Endothelial cell of umbilical vein (primary cell): ENCODE results near the gene ZNF786. TPM values are rescaled to one million over a fixed set of nuclear protein-coding genes. Genes with fewer than 3 reads are reported as not detected.

ENCODE experiments used
- BruUV-seq: library from RNA; stranded (reverse); fragments of 400-500 nt; replicated peaks from 2 replicates; lab custom pipeline; 2021; lab: Mats Ljungman, UMichigan
- CTCF ChIA-PET: fragments of 300-600, 350-600 bp; sonication (Branson Sonifier 250); formaldehyde crosslinking; loops from one replicate; lab custom pipeline; 2021; ENCODE audit warnings: antibody characterized with exemption, inconsistent platforms; lab: Charles Lee
- POLR2A ChIA-PET: fragments of 300-600, 350-600 bp; sonication (Branson Sonifier 250); formaldehyde crosslinking; loops from one replicate; lab custom pipeline; 2021; ENCODE audit warnings: antibody characterized with exemption, inconsistent platforms; lab: Charles Lee
- DNase-seq: peaks from one replicate; pipeline ENCODE4 v3.0.0-alpha.2; 2011; ENCODE audit warnings: low read depth, low spot score
- FAIRE-seq: peaks from 2 replicates; lab custom pipeline; 2011; peaks lifted over from hg19 to GRCh38; lab: Jason Lieb, UNC
- H2AFZ ChIP-seq: 2 replicates; pipeline ENCODE4 v1.6.0; 2012; ENCODE audit warnings: low read depth, low read length, control low read depth, inconsistent platforms
- H3K27ac ChIP-seq: 2 replicates; pipeline ENCODE4 v1.5.1; 2011; ENCODE audit warnings: low read depth, mild to moderate bottlenecking, control low read depth, low read length, moderate library complexity; ENCODE audit not compliant: insufficient read depth
- H3K27me3 ChIP-seq, 2 experiments: 2 replicates each; pipeline versions ENCODE4 v1.6.0 to v1.6.1; 2011; ENCODE audit warnings: low read length in 2 of 2, mixed read lengths in 1 of 2; ENCODE audit not compliant: control insufficient read depth in 2 of 2, insufficient read depth in 2 of 2
- H3K36me3 ChIP-seq, 2 experiments: 2 replicates in 1 of 2; 3 replicates in 1 of 2; pipeline ENCODE4 v1.5.1; 2011; ENCODE audit warnings: low read length in 2 of 2, mild to moderate bottlenecking in 1 of 2, moderate library complexity in 1 of 2; ENCODE audit not compliant: control insufficient read depth in 2 of 2, insufficient read depth in 2 of 2; ENCODE audit errors: extremely low read depth in 1 of 2
- H3K4me1 ChIP-seq: 3 replicates; pipeline ENCODE4 v1.5.1; 2011; ENCODE audit warnings: mild to moderate bottlenecking, low read length; ENCODE audit not compliant: control insufficient read depth, insufficient read depth; ENCODE audit errors: extremely low read depth
- H3K4me2 ChIP-seq: 2 replicates; pipeline ENCODE4 v1.6.1; 2011; ENCODE audit warnings: low read length, control low read depth, mixed read lengths; ENCODE audit not compliant: insufficient read depth
- H3K4me3 ChIP-seq, 3 experiments: fragments of 200-600 bp in 1 of 3; sonication (generic), shearing (Covaris generic) in 1 of 3; replicated peaks in 1 of 3; 2 replicates each; pipeline ENCODE4 v1.5.1; 2011 to 2016; ENCODE audit warnings: control low read depth in 3 of 3, low read length in 3 of 3, mild to moderate bottlenecking in 2 of 3, inconsistent platforms in 1 of 3, low read depth in 1 of 3, moderate library complexity in 1 of 3; ENCODE audit not compliant: insufficient read depth in 1 of 3
- H3K79me2 ChIP-seq: 2 replicates; pipeline ENCODE4 v1.6.0; 2012; ENCODE audit warnings: low read length, inconsistent platforms; ENCODE audit not compliant: control insufficient read depth, insufficient read depth
- H3K9ac ChIP-seq: replicated peaks from 2 replicates; pipeline ENCODE3; 2011; ENCODE audit warnings: low read length, control low read depth; ENCODE audit not compliant: insufficient read depth; ENCODE audit errors: extremely low read depth
- H3K9me1 ChIP-seq: replicated peaks from 3 replicates; pipeline ENCODE4 v1.6.0; 2011; ENCODE audit warnings: mild to moderate bottlenecking, low read length; ENCODE audit not compliant: control insufficient read depth, insufficient read depth; ENCODE audit errors: extremely low read depth
- H3K9me3 ChIP-seq: replicated peaks from 2 replicates; pipeline ENCODE4 v1.5.1; 2012; ENCODE audit warnings: low read length, inconsistent platforms; ENCODE audit not compliant: control insufficient read depth, insufficient read depth
- H4K20me1 ChIP-seq: replicated peaks from 2 replicates; pipeline ENCODE3; 2011; ENCODE audit warnings: mild to moderate bottlenecking, low read length; ENCODE audit not compliant: control insufficient read depth, insufficient read depth; ENCODE audit errors: extremely low read depth
- EZH2 ChIP-seq: IDR thresholded peaks from 2 replicates; pipeline ENCODE4 v1.6.1; 2012; ENCODE audit warnings: borderline replicate concordance, low read depth, mild to moderate bottlenecking, moderate library complexity, low read length, inconsistent platforms; ENCODE audit not compliant: severe bottlenecking
- FOS ChIP-seq: IDR thresholded peaks from 2 replicates; pipeline ENCODE4 v1.6.1; 2011; ENCODE audit warnings: mild to moderate bottlenecking, low read length, moderate library complexity, borderline replicate concordance; ENCODE audit not compliant: insufficient read depth
- MAX ChIP-seq: IDR thresholded peaks from 2 replicates; pipeline ENCODE4 v1.6.1; 2011; ENCODE audit not compliant: insufficient read depth, insufficient read length
- POLR2A ChIP-seq: IDR thresholded peaks from 2 replicates; pipeline ENCODE4 v1.6.1; 2012; ENCODE audit warnings: low read depth, mild to moderate bottlenecking, control low read depth, low read length
- POLR2AphosphoS5 ChIP-seq: IDR thresholded peaks from 2 replicates; pipeline ENCODE4 v1.6.1; 2012; ENCODE audit warnings: low read depth, mild to moderate bottlenecking, control low read depth, low read length, moderate library complexity; ENCODE audit not compliant: insufficient read depth
- dilution Hi-C: fragments of 300-500 bp; cut with MboI; formaldehyde crosslinking; loops from one replicate; pipeline ENCODE4 v1.15.0; 2019; ENCODE audit warnings: low sequenced_read_pairs; ENCODE audit not compliant: extremely low pct_ligation_motif_present
- intact Hi-C: fragments of 100-400 bp; cut with micrococcal nuclease; formaldehyde crosslinking; loops from one replicate; pipeline ENCODE4 v1.10.0; 2022
- polyA plus RNA-seq, 4 experiments: library from polyadenylated mRNA; depleted of rRNA in 3 of 4; stranded (reverse) in 3 of 4; unstranded in 1 of 4; fragments of >200 nt; gene quantifications; 2 replicates each; pipeline versions ENCODE4 v1.2.1 to v1.2.3, GENCODE V29; 2011 to 2012; ENCODE audit warnings: missing spikeins in 1 of 4
- total RNA-seq: library from RNA; stranded (reverse); gene quantifications from 2 replicates; pipeline ENCODE4 v1.2.3, GENCODE V29; 2021
- TF ChIP-seq, protein P1 (sequence below), 2 donors: IDR thresholded peaks; 1 replicate in 1 of 2; 2 replicates in 1 of 2; pipeline ENCODE4 v1.5.1; 2011; ENCODE audit warnings: low read length in 2 of 2, mild to moderate bottlenecking in 2 of 2, moderate library complexity in 2 of 2, control low read depth in 1 of 2, inconsistent platforms in 1 of 2, low read depth in 1 of 2; ENCODE audit not compliant: insufficient read depth in 1 of 2; ENCODE audit errors: extremely low read depth in 1 of 2

ZNF786 gene
- total and polyA plus RNA-seq, 2 donors (not counting 3 experiments of a cell fraction or from before 2014, with no cell fraction given) = 2.8 to 5.9 TPM

DNA sequence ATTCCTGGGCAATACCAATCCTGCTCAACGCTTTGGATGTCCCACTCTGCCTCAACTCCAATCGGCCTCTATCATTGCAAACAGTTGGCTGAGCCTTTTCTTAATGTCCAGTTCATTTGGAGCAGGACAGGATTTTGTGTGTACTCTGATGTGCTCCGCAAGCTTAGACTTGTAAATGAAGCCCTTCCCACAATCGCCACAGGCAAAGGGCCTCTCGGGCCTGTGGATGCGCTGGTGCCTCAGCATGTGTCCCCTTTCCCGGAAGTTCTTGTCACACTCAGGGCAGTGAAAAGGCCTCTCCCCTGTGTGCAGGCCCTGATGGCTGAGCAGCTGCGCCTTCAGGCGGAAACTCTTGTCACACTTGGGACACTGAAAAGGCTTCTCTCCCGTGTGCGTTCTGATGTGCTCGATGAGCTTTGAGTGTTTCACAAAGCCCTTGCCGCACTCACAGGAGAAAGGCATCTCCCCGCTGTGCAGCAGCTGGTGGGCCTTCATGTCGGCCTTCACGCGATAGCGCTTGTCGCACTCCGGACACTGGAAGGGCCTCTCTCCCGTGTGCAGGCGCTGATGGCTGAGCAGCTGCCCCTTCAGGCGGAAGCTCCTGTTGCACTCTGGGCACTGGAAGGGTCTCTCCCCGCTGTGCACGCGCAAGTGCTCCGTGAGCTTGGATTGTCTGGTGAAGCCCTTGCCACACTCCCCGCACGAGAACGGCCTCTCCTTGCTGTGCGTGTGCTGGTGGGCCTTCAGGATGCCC is 20.0 kb downstream of the ZNF786 start:
- Histone ChIP-seq H2AFZ (no peak overlapping the region), H3K4me3 (no peak overlapping the region), H3K9me3 (no peaks in the 10 kb centered on the region), H3K9me1 (no peaks in the 10 kb centered on the region), H3K4me2 (no peak overlapping the region), H4K20me1 (no peaks in the 10 kb centered on the region), H3K36me3 (peaks cover 9 to 21% of the 10 kb centered on the region in 2 experiments), H3K79me2 (no peaks in the 10 kb centered on the region), H3K27me3 (no peaks in the 10 kb centered on the region), H3K27ac (no peak overlapping the region), H3K4me1 (peaks cover under 1% of the 10 kb centered on the region), H3K9ac (no peak overlapping the region)
- FAIRE-seq = no peak
- no peak for DNase-seq
- intact Hi-C loops (no loop called here), dilution Hi-C loops (no loop called here)
- no TSS peak for BruUV-seq
- TF ChIP-seq, protein P1, sequence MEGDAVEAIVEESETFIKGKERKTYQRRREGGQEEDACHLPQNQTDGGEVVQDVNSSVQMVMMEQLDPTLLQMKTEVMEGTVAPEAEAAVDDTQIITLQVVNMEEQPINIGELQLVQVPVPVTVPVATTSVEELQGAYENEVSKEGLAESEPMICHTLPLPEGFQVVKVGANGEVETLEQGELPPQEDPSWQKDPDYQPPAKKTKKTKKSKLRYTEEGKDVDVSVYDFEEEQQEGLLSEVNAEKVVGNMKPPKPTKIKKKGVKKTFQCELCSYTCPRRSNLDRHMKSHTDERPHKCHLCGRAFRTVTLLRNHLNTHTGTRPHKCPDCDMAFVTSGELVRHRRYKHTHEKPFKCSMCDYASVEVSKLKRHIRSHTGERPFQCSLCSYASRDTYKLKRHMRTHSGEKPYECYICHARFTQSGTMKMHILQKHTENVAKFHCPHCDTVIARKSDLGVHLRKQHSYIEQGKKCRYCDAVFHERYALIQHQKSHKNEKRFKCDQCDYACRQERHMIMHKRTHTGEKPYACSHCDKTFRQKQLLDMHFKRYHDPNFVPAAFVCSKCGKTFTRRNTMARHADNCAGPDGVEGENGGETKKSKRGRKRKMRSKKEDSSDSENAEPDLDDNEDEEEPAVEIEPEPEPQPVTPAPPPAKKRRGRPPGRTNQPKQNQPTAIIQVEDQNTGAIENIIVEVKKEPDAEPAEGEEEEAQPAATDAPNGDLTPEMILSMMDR (IDR thresholded peaks at IDR 0.05; ENCODE audit: extremely low read depth in 1 of 2, insufficient read depth in 1 of 2, low read depth in 1 of 2, low read length in 2 of 2) = no peak
- TF ChIP-seq MAX (no peak), EZH2 (no peak), POLR2AphosphoS5 (no peak), POLR2A (no peak), FOS (no peak)
- ChIA-PET POLR2A (no interaction called here), CTCF (interaction anchor here (2.1 kb wide), 1 partner anchor 65 kb away, joined by 4 read pairs; no protein-coding TSS in a partner anchor)
